Hematopoietic multipotent progenitor cell treated with erythropoietin and hydrocortisone succinate and interleukin-3 and kit ligand, for 17 days (in vitro differentiated cells): ENCODE measurements around the gene ANAPC7.
"Not testable (repeated sequence)": the region's sequence is repeated elsewhere in the genome, so short reads cannot be mapped to it uniquely, and the experiment has no call there.

Experiments used
- DNase-seq: peaks from one replicate; pipeline ENCODE4 v3.0.0-alpha.2; 2015; ENCODE audit warnings: low spot score

ANAPC7 gene

GRCh38 chr12:110373962-110374611, 29.4 kb downstream of the ANAPC7 start:
- DNase-seq = no peak

GRCh38 chr12:110373425-110373824, 30.1 kb downstream of the ANAPC7 start:
- no peak for DNase-seq

- DNase-seq = no peak
These were observed 30.5 kb downstream of the ANAPC7 start for GRCh38 chr12:110373025-110373424.

- no peak for DNase-seq
These were observed 31.5 kb downstream of the ANAPC7 start for GRCh38 chr12:110372056-110372425.

GRCh38 chr12:110371408-110372055, 32.0 kb downstream of the ANAPC7 start:
- no peak for DNase-seq

GRCh38 chr12:110370732-110371231, 32.7 kb downstream of the ANAPC7 start:
- DNase-seq = no peak

- DNase-seq = no peak
These were observed 33.5 kb downstream of the ANAPC7 start for GRCh38 chr12:110369992-110370391.

GRCh38 chr12:110367181-110367864, 36.2 kb downstream of the ANAPC7 start:
- no peak for DNase-seq

GRCh38 chr12:110366321-110367142, 37.0 kb downstream of the ANAPC7 start:
- no peak for DNase-seq

GRCh38 chr12:110365489-110366320, 37.8 kb downstream of the ANAPC7 start:
- DNase-seq = no peak

GRCh38 chr12:110361216-110361615, 42.3 kb downstream of the ANAPC7 start:
- DNase-seq = no peak

GRCh38 chr12:110358384-110359097, 45.0 kb downstream of the ANAPC7 start:
- DNase-seq = not testable (repeated sequence)

- DNase-seq = peak; percentile 18
These were observed 48.4 kb downstream of the ANAPC7 start for GRCh38 chr12:110355073-110355472.

GRCh38 chr12:110354172-110354780, 49.2 kb downstream of the ANAPC7 start:
- DNase-seq = no peak

- DNase-seq = no peak
These were observed 50.1 kb downstream of the ANAPC7 start for GRCh38 chr12:110353211-110353965.

- no peak for DNase-seq
These were observed 51.1 kb downstream of the ANAPC7 start for GRCh38 chr12:110352401-110352800.

GRCh38 chr12:110351119-110351518, 52.4 kb downstream of the ANAPC7 start:
- DNase-seq = no peak

GRCh38 chr12:110349514-110350151, 53.9 kb downstream of the ANAPC7 start:
- no peak for DNase-seq

- DNase-seq = no peak
These were observed 54.4 kb downstream of the ANAPC7 start for GRCh38 chr12:110349096-110349495.
